Fibroblast of villous mesenchyme (primary cell): ENCODE results near the gene NCEH1. TPM values are rescaled to one million over a fixed set of nuclear protein-coding genes. Genes with fewer than 3 reads are reported as not detected.
A peak's percentile ranks its signal among the peaks of the same experiment; 100 is the strongest.

Experiments used
- DNase-seq: peaks from one replicate; pipeline ENCODE4 v3.0.0-alpha.2; 2010; ENCODE audit warnings: low read depth
- H3K4me3 ChIP-seq: 2 replicates; pipeline ENCODE4 v1.5.1; 2011; ENCODE audit warnings: low read depth, mild to moderate bottlenecking, low read length
- total RNA-seq: library from RNA; depleted of rRNA; stranded (reverse); fragments of >200 nt; gene quantifications from 2 replicates; pipeline ENCODE4 v1.2.3, GENCODE V29; 2012
- TF ChIP-seq, protein P1 (sequence below): IDR thresholded peaks from 2 replicates; pipeline ENCODE4 v1.5.1; 2012; ENCODE audit warnings: low read depth, mild to moderate bottlenecking, low read length; ENCODE audit not compliant: insufficient read depth

Gene NCEH1
- total RNA-seq, 1 donor: 21.2 TPM

DNA sequence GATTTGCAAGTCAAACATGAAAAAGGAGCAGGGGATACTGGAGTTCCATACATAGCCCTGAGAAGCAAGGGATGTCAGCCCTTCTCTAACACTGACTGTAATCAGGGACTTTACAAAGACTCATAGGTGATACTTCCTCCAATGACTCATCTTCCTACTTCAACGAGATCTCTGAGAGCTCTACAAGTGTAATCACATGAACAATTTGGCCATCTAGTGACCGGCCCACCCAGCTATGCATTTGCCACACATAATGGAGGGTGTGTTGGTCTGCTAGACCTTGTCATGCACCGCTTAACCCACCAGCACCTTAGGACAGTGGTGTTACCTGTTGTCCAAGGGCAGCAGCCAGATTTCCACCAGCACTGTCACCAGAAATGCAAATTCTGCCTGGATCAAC, 75.3 kb downstream of the NCEH1 start:
- TF ChIP-seq, protein P1, sequence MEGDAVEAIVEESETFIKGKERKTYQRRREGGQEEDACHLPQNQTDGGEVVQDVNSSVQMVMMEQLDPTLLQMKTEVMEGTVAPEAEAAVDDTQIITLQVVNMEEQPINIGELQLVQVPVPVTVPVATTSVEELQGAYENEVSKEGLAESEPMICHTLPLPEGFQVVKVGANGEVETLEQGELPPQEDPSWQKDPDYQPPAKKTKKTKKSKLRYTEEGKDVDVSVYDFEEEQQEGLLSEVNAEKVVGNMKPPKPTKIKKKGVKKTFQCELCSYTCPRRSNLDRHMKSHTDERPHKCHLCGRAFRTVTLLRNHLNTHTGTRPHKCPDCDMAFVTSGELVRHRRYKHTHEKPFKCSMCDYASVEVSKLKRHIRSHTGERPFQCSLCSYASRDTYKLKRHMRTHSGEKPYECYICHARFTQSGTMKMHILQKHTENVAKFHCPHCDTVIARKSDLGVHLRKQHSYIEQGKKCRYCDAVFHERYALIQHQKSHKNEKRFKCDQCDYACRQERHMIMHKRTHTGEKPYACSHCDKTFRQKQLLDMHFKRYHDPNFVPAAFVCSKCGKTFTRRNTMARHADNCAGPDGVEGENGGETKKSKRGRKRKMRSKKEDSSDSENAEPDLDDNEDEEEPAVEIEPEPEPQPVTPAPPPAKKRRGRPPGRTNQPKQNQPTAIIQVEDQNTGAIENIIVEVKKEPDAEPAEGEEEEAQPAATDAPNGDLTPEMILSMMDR: no peak
- DNase-seq: no peak
- no peak overlapping the region for H3K4me3 ChIP-seq

DNA sequence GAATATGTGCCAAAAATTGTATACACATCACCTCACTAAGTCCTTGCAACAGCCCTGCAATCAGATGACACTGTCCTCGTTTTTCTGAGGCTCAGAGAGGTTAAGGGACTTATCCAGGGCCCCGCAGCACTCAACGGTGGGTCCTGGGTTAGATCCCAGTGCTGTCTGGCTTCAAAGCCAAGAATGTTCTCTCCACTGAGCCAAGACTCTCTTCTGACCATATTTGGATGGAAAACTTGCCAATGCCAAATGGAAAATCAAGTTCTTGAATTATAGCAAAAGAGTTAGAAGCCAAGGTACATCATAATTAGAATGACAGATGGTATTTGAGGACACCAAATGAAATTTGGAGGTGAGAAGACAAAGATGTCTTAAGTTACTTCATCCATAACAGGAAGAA, 75.9 kb downstream of the NCEH1 start:
- H3K4me3 ChIP-seq: no peak overlapping the region
- TF ChIP-seq, protein P1: no peak
- no peak for DNase-seq

DNA sequence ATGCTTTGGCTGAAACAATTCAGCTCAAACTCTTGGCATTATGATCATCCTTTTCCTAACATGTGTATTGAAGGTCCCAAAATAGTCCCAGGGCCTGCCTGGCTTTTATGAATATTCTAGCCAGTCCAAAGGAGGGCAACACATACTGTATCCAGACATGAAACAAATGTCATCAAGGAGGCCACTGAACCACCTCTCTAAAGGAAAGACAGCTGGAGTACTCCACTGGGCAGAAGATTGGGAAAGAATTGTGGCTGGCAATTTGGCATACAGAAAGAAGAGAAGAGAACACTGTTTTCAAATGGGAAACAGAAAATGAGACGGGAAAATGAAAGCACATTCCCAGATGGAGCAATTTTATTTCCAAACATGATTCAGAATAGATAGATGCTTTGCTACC, 80.6 kb downstream of the NCEH1 start:
- TF ChIP-seq, protein P1: no peak
- no peak for DNase-seq

DNA sequence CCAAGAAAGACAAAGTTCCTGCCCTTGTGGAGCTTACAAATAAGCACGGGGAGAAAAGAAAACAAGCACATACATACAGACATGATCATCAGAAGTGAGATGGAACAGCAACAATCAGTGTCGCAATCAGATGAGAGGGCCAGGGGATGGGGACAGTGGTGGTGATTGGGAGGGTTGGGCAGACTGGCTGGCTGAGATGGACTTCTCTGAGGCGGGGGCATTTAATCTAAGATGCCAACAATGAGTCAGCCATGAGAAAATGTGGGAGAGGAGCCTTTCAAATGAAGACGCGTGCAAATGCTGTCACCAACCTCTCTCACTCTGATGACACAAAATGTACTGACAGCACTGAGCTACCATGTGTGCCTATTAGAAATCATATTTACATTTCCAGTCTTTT, 81.4 kb downstream of the NCEH1 start:
- TF ChIP-seq, protein P1: no peak
- H3K4me3 ChIP-seq: no peak overlapping the region
- peak; percentile 35 for DNase-seq

More for the DNA sequence above, 80.6 kb downstream of the NCEH1 start:
- H3K4me3 ChIP-seq: no peak overlapping the region

DNA sequence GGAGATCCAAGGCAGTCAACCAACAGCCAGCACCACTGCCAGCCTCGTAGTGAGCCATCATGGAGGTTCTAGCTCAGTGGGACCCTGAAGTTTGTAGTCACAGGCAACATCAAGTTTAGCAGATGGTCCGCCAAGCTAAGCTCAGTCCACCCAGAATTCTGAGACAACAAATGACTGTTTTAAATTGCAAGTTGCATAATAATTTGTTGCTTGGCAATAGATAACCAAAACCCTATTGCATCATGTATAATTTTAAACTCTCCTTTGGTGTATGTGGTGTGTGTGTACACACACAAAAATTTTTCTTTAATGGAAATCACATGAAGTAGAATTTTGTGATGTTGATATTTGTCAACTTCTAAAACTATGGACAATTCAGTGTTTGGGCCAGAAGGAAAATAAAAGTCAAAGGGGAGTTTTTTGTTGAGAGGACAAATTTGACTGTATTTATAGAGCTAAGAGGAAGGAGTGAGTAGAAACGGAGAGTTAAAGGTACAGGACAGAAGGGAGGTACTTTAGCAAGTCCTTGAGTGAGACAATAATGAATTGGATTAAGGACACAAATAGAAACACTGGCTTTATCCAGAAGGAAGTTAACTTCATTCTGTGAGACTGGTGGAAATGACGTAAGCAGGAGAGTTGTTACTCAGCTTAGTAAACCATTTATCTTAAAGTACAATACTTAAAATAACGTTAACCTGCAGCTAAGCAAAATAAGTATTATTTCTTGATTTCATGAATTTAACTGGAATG, 83.6 kb downstream of the NCEH1 start:
- DNase-seq: peak; percentile 75
- TF ChIP-seq, protein P1: no peak
- no peak overlapping the region for H3K4me3 ChIP-seq

- H3K4me3 ChIP-seq: no peak overlapping the region
- TF ChIP-seq, protein P1: no peak
- DNase-seq: peak; percentile 39
These were observed 84.7 kb downstream of the NCEH1 start for GRCh38 chr3:172626021-172626640.
